Germinal center (tissue), 1 donor: ENCODE data around the gene CSF2.

Experiments used
- DNase-seq: peaks from one replicate; pipeline ENCODE4 v3.0.0; 2012; ENCODE audit warnings: mixed read lengths, low spot score

Gene CSF2

GRCh38 chr5:132067941-132068808 is 5.4 kb upstream of the CSF2 start:
- DNase-seq: no peak

- no peak for DNase-seq
Observed at GRCh38 chr5:132069561-132069960, 4.0 kb upstream of the CSF2 start.

- no peak for DNase-seq
Observed at GRCh38 chr5:132069994-132070393, 3.6 kb upstream of the CSF2 start.

- DNase-seq: no peak
Observed at GRCh38 chr5:132070460-132071337, 2.9 kb upstream of the CSF2 start.

- no peak for DNase-seq
Observed at GRCh38 chr5:132071338-132071707, 2.3 kb upstream of the CSF2 start.

- no peak for DNase-seq
Observed at GRCh38 chr5:132072070-132072469, 1.5 kb upstream of the CSF2 start.

GRCh38 chr5:132072528-132072927 is 1.1 kb upstream of the CSF2 start:
- DNase-seq: no peak

GRCh38 chr5:132074091-132074771 is 642 bp downstream of the CSF2 start:
- no peak for DNase-seq

- DNase-seq: no peak
Observed at GRCh38 chr5:132074772-132075718, 1.5 kb downstream of the CSF2 start.

- no peak for DNase-seq
Observed at GRCh38 chr5:132075719-132076077, 2.1 kb downstream of the CSF2 start.

GRCh38 chr5:132076202-132076830 is 2.7 kb downstream of the CSF2 start:
- no peak for DNase-seq

GRCh38 chr5:132076983-132077382 is 3.4 kb downstream of the CSF2 start:
- no peak for DNase-seq

GRCh38 chr5:132079081-132079480 is 5.5 kb downstream of the CSF2 start:
- no peak for DNase-seq

GRCh38 chr5:132079619-132080018 is 6.0 kb downstream of the CSF2 start:
- DNase-seq: no peak

GRCh38 chr5:132080595-132080994 is 7.0 kb downstream of the CSF2 start:
- DNase-seq: no peak

GRCh38 chr5:132081458-132081857 is 7.9 kb downstream of the CSF2 start:
- DNase-seq: no peak

GRCh38 chr5:132082329-132083023 is 8.9 kb downstream of the CSF2 start:
- no peak for DNase-seq

GRCh38 chr5:132083071-132083678 is 9.6 kb downstream of the CSF2 start:
- no peak for DNase-seq

- DNase-seq: no peak
Observed at GRCh38 chr5:132085686-132086085, 12.1 kb downstream of the CSF2 start.

- no peak for DNase-seq
Observed at GRCh38 chr5:132086277-132086794, 12.7 kb downstream of the CSF2 start.
